Measurements from ENCODE around the gene NOTCH4. TPM values are rescaled to one million over a fixed set of nuclear protein-coding genes. Genes with fewer than 3 reads are reported as not detected.
A peak's percentile ranks its signal among the peaks of the same experiment; 100 is the strongest.

The NOTCH4 gene
- total and polyA plus RNA-seq, 9 of the 15 experiments (the other 6 are each of a cell fraction or from before 2014, with no cell fraction given) = 0.24 to 4.3 (median 1.7) TPM

DNA sequence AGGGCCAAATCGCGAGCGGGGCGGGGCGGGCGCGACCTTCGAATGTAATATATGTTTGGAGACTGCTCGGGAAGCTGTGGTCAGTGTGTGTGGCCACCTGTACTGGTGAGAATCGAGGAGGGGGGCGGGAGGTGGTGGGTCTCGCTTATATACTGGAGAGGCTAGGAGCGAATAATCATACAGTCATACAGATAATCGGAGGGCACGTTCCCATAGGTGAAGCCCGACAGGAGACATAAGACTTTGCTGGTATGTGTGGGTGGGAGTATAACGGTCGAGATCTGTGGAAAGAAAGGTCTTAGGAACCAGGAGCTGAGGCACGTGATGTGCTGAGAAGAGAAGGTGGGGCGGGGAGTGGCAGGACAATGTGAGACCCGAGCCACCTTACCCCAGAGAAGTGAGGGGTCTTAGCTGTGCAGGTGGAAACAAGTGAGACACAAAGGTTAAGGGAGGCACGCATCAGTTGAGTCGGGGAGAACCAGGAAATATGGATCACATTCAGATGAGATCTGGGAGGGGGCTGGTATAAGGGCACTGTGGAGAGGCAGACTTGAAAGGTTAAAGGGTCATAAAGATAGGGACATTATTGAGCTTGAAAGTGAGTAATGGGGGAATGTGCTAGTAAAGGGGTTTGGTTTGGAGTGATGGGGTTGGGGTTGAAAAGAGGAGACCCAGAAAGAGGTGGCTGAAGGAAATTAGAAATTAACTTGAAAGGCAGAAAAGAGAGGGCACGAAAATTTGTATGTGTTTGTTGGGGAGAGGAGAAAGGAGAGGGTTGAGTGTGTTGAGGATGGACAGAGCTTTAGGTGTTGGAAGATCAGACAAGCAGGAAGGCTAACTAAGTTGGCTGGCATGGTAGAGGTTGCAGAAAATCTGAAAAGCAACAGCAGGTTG lies 45.1 kb downstream of the NOTCH4 start:
- ChIA-PET CTCF (ENCODE audit: low intra/inter-chr PET ratio) (no interaction called here), POLR2A (interaction anchor here (0.6 to 4.5 kb wide), 9 partner anchors 11 to 794 kb away, joined by 3 to 30 read pairs (median 6); partner anchors contain the start of genes ATF6B, EGFL8, FKBPL and PBX2)
- peak; percentile 11 for ATAC-seq
- DNase-seq (ENCODE audit: extremely low read depth in 1 of 4, low spot score in 3 of 4) = peak; percentile 37 to 59 (median 54)
- Histone ChIP-seq H3K9ac (ENCODE audit: insufficient read depth in 1 of 2, low read depth in 2 of 2, low read length in 2 of 2) (peak overlapping the region; percentile 86 to 91), H3K79me2 (ENCODE audit: control insufficient read depth, insufficient read depth, low read length) (peaks cover 67% of the 10 kb centered on the region), H3K27ac (ENCODE audit: extremely low read depth, low read depth, low read length) (peak overlapping the region; percentile 94), H3K27me3 (ENCODE audit: control insufficient read depth in 2 of 2, insufficient read depth in 2 of 2, low read length in 2 of 2) (no peaks in the 10 kb centered on the region), H3K9me3 (replicated peaks; ENCODE audit: control insufficient read depth, insufficient read depth, low read depth, low read length) (no peaks in the 10 kb centered on the region), H3K4me3 (peak overlapping the region; percentile 88), H2AFZ (ENCODE audit: low read depth, low read length) (peak overlapping the region; percentile 71), H3K4me1 (replicated peaks in 1 of 2; ENCODE audit: control insufficient read depth in 2 of 2, insufficient read depth in 2 of 2, low read length in 2 of 2) (peaks cover 48 to 57% of the 10 kb centered on the region in 2 experiments), H4K20me1 (replicated peaks; ENCODE audit: control insufficient read depth, insufficient read depth, low read length) (no peaks in the 10 kb centered on the region), H3K9me1 (ENCODE audit: control insufficient read depth, insufficient read depth, low read length) (peaks cover 7% of the 10 kb centered on the region), H3K4me2 (ENCODE audit: insufficient read depth, low read length) (peak overlapping the region; percentile 100), H3K36me3 (ENCODE audit: control insufficient read depth, insufficient read depth, low read length) (peaks cover 56% of the 10 kb centered on the region; the same call in 2 of the 3 replicates)
- WGBS (ENCODE audit: insufficient coverage, low coverage, missing lambda C conversion rate) = under 1% methylated on average over 24 of the region's 24 CpGs
- no peak for FAIRE-seq
- in situ Hi-C loops (cut with MboI) (no loop called here), intact Hi-C loops (cut with micrococcal nuclease) (loop anchor here (2.0 to 10.0 kb wide), 3 partner anchors 60 to 514 kb away; partner anchors contain the start of genes C6orf47, CSNK2B, GPANK1 and HSPA1B)
- BruUV-seq (replicated peaks) = TSS peak; percentile 71
- TF ChIP-seq, protein P1, sequence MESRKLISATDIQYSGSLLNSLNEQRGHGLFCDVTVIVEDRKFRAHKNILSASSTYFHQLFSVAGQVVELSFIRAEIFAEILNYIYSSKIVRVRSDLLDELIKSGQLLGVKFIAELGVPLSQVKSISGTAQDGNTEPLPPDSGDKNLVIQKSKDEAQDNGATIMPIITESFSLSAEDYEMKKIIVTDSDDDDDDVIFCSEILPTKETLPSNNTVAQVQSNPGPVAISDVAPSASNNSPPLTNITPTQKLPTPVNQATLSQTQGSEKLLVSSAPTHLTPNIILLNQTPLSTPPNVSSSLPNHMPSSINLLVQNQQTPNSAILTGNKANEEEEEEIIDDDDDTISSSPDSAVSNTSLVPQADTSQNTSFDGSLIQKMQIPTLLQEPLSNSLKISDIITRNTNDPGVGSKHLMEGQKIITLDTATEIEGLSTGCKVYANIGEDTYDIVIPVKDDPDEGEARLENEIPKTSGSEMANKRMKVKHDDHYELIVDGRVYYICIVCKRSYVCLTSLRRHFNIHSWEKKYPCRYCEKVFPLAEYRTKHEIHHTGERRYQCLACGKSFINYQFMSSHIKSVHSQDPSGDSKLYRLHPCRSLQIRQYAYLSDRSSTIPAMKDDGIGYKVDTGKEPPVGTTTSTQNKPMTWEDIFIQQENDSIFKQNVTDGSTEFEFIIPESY (CRISPR knock-in tag; IDR thresholded peaks at IDR 0.05) = no peak
- no peak for TF ChIP-seq PCBP2 (IDR thresholded peaks at IDR 0.05; ENCODE audit: low read depth, low read length, poor library complexity, severe bottlenecking)
- TF ChIP-seq ARHGAP35 (IDR thresholded peaks at IDR 0.05; ENCODE audit: partially characterized antibody) = no peak
- TF ChIP-seq ZNF232 (CRISPR knock-in tag; IDR thresholded peaks at IDR 0.05) = no peak
- TF ChIP-seq BRF1 (IDR thresholded peaks at IDR 0.05; ENCODE audit: borderline replicate concordance, extremely low read depth, insufficient read length) = no peak
- TF ChIP-seq HMG20A (CRISPR knock-in tag; conservative IDR thresholded peaks at IDR 0.05) = 0 out of 2 replicates have a peak, but pooled peaks have one; percentile 19
- TF ChIP-seq, protein P2, sequence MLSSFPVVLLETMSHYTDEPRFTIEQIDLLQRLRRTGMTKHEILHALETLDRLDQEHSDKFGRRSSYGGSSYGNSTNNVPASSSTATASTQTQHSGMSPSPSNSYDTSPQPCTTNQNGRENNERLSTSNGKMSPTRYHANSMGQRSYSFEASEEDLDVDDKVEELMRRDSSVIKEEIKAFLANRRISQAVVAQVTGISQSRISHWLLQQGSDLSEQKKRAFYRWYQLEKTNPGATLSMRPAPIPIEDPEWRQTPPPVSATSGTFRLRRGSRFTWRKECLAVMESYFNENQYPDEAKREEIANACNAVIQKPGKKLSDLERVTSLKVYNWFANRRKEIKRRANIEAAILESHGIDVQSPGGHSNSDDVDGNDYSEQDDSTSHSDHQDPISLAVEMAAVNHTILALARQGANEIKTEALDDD (IDR thresholded peaks at IDR 0.05) = 0 out of 2 replicates have a peak, but pooled peaks have one; percentile 34
- 0 out of 2 replicates have a peak, but pooled peaks have one; percentile 52 for TF ChIP-seq NR1H2 (CRISPR knock-in tag; IDR thresholded peaks at IDR 0.05)
- TF ChIP-seq, protein P3, sequence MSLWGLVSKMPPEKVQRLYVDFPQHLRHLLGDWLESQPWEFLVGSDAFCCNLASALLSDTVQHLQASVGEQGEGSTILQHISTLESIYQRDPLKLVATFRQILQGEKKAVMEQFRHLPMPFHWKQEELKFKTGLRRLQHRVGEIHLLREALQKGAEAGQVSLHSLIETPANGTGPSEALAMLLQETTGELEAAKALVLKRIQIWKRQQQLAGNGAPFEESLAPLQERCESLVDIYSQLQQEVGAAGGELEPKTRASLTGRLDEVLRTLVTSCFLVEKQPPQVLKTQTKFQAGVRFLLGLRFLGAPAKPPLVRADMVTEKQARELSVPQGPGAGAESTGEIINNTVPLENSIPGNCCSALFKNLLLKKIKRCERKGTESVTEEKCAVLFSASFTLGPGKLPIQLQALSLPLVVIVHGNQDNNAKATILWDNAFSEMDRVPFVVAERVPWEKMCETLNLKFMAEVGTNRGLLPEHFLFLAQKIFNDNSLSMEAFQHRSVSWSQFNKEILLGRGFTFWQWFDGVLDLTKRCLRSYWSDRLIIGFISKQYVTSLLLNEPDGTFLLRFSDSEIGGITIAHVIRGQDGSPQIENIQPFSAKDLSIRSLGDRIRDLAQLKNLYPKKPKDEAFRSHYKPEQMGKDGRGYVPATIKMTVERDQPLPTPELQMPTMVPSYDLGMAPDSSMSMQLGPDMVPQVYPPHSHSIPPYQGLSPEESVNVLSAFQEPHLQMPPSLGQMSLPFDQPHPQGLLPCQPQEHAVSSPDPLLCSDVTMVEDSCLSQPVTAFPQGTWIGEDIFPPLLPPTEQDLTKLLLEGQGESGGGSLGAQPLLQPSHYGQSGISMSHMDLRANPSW (CRISPR knock-in tag; IDR thresholded peaks at IDR 0.05) = 0 out of 2 replicates have a peak, but pooled peaks have one; percentile 56
- TF ChIP-seq, protein P4, sequence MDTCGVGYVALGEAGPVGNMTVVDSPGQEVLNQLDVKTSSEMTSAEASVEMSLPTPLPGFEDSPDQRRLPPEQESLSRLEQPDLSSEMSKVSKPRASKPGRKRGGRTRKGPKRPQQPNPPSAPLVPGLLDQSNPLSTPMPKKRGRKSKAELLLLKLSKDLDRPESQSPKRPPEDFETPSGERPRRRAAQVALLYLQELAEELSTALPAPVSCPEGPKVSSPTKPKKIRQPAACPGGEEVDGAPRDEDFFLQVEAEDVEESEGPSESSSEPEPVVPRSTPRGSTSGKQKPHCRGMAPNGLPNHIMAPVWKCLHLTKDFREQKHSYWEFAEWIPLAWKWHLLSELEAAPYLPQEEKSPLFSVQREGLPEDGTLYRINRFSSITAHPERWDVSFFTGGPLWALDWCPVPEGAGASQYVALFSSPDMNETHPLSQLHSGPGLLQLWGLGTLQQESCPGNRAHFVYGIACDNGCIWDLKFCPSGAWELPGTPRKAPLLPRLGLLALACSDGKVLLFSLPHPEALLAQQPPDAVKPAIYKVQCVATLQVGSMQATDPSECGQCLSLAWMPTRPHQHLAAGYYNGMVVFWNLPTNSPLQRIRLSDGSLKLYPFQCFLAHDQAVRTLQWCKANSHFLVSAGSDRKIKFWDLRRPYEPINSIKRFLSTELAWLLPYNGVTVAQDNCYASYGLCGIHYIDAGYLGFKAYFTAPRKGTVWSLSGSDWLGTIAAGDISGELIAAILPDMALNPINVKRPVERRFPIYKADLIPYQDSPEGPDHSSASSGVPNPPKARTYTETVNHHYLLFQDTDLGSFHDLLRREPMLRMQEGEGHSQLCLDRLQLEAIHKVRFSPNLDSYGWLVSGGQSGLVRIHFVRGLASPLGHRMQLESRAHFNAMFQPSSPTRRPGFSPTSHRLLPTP (IDR thresholded peaks at IDR 0.05; ENCODE audit: borderline replicate concordance, extremely low read depth, insufficient read length) = no peak

Data from K562 (cell line).